IPS-20b (cell line): Measurements from ENCODE around the gene PSEN1.
"Not testable (repeated sequence)": the region's sequence is repeated elsewhere in the genome, so short reads cannot be mapped to it uniquely, and the experiment has no call there.

Source experiments
- H3K27ac ChIP-seq: one replicate; pipeline ENCODE4 v1.5.1; 2013; ENCODE audit warnings: low read length
- H3K27me3 ChIP-seq: 2 replicates; pipeline ENCODE4 v1.6.1; 2013; ENCODE audit warnings: mild to moderate bottlenecking, low read length, inconsistent platforms; ENCODE audit not compliant: insufficient read depth
- H3K36me3 ChIP-seq: 2 replicates; pipeline ENCODE4 v1.6.1; 2013; ENCODE audit warnings: low read depth, mild to moderate bottlenecking, inconsistent platforms, low read length, moderate library complexity; ENCODE audit not compliant: insufficient read depth
- H3K4me1 ChIP-seq: 2 replicates; pipeline ENCODE4 v1.6.1; 2013; ENCODE audit warnings: mild to moderate bottlenecking, control low read depth, inconsistent platforms, low read length, moderate library complexity; ENCODE audit not compliant: insufficient read depth
- H3K4me3 ChIP-seq: 2 replicates; pipeline ENCODE4 v1.5.1; 2013; ENCODE audit warnings: mild to moderate bottlenecking, low read length, inconsistent platforms
- H3K9ac ChIP-seq: 2 replicates; pipeline ENCODE4 v1.6.1; 2013; ENCODE audit warnings: low read depth, mild to moderate bottlenecking, inconsistent platforms, low read length, moderate library complexity
- H3K9me3 ChIP-seq: 2 replicates; pipeline ENCODE4 v1.6.1; 2013; ENCODE audit warnings: mild to moderate bottlenecking, low read depth, low read length, inconsistent platforms; ENCODE audit not compliant: insufficient read depth

PSEN1 gene

GRCh38 chr14:73168274-73168673 is 32.0 kb downstream of the PSEN1 start:
- peaks cover 59% of the 10 kb centered on the region for H3K36me3 ChIP-seq
- H3K4me3 ChIP-seq: no peak overlapping the region
- H3K9ac ChIP-seq: no peak overlapping the region
- H3K27ac ChIP-seq: no peak overlapping the region
- no peaks in the 10 kb centered on the region for H3K27me3 ChIP-seq
- H3K4me1 ChIP-seq: peaks cover 14% of the 10 kb centered on the region
- H3K9me3 ChIP-seq: no peaks in the 10 kb centered on the region

- no peaks in the 10 kb centered on the region for H3K27me3 ChIP-seq
- no peak overlapping the region for H3K27ac ChIP-seq
- no peaks in the 10 kb centered on the region for H3K9me3 ChIP-seq
- H3K9ac ChIP-seq: no peak overlapping the region
- H3K4me3 ChIP-seq: no peak overlapping the region
- peaks cover 14% of the 10 kb centered on the region for H3K4me1 ChIP-seq
- H3K36me3 ChIP-seq: peaks cover 59% of the 10 kb centered on the region
Measured at GRCh38 chr14:73168691-73169090, 32.4 kb downstream of the PSEN1 start.

GRCh38 chr14:73169855-73170254 is 33.5 kb downstream of the PSEN1 start:
- Histone ChIP-seq H3K4me3 (0 out of 2 replicates have a peak overlapping the region, but pooled peaks have one; percentile 15), H3K4me1 (peaks cover 14% of the 10 kb centered on the region), H3K36me3 (peaks cover 60% of the 10 kb centered on the region)
- not testable (repeated sequence) for H3K27ac ChIP-seq, H3K27me3 ChIP-seq, H3K9me3 ChIP-seq, H3K9ac ChIP-seq

GRCh38 chr14:73170686-73171085 is 34.4 kb downstream of the PSEN1 start:
- H3K27me3 ChIP-seq: no peaks in the 10 kb centered on the region
- no peaks in the 10 kb centered on the region for H3K9me3 ChIP-seq
- H3K4me3 ChIP-seq: no peak overlapping the region
- no peak overlapping the region for H3K9ac ChIP-seq
- no peak overlapping the region for H3K27ac ChIP-seq
- peaks cover 14% of the 10 kb centered on the region for H3K4me1 ChIP-seq
- H3K36me3 ChIP-seq: peaks cover 62% of the 10 kb centered on the region

GRCh38 chr14:73172500-73172899 is 36.2 kb downstream of the PSEN1 start:
- H3K27me3 ChIP-seq: no peaks in the 10 kb centered on the region
- no peak overlapping the region for H3K27ac ChIP-seq
- H3K9me3 ChIP-seq: no peaks in the 10 kb centered on the region
- H3K4me3 ChIP-seq: no peak overlapping the region
- H3K4me1 ChIP-seq: peaks cover 14% of the 10 kb centered on the region
- peaks cover 56% of the 10 kb centered on the region for H3K36me3 ChIP-seq
- H3K9ac ChIP-seq: no peak overlapping the region

GRCh38 chr14:73173092-73173735 is 36.9 kb downstream of the PSEN1 start:
- no peaks in the 10 kb centered on the region for H3K27me3 ChIP-seq
- no peak overlapping the region for H3K9ac ChIP-seq
- peaks cover 14% of the 10 kb centered on the region for H3K4me1 ChIP-seq
- H3K4me3 ChIP-seq: no peak overlapping the region
- peaks cover 52% of the 10 kb centered on the region for H3K36me3 ChIP-seq
- no peaks in the 10 kb centered on the region for H3K9me3 ChIP-seq
- no peak overlapping the region for H3K27ac ChIP-seq

GRCh38 chr14:73176685-73177084 is 40.4 kb downstream of the PSEN1 start:
- Histone ChIP-seq H3K27me3 (no peaks in the 10 kb centered on the region), H3K9ac (no peak overlapping the region), H3K9me3 (no peaks in the 10 kb centered on the region), H3K36me3 (peaks cover 41% of the 10 kb centered on the region), H3K4me3 (no peak overlapping the region), H3K27ac (no peak overlapping the region), H3K4me1 (no peaks in the 10 kb centered on the region; the same call in 1 of the 2 replicates)

- Histone ChIP-seq H3K9ac (no peak overlapping the region), H3K4me3 (no peak overlapping the region), H3K27ac (no peak overlapping the region), H3K4me1 (no peaks in the 10 kb centered on the region; the same call in 1 of the 2 replicates), H3K36me3 (peaks cover 17% of the 10 kb centered on the region), H3K9me3 (no peaks in the 10 kb centered on the region), H3K27me3 (no peaks in the 10 kb centered on the region)
Measured at GRCh38 chr14:73180385-73180805, 44.1 kb downstream of the PSEN1 start.

GRCh38 chr14:73180969-73181368 is 44.7 kb downstream of the PSEN1 start:
- H3K27ac ChIP-seq, H3K9ac ChIP-seq, H3K4me3 ChIP-seq, H3K27me3 ChIP-seq, H3K9me3 ChIP-seq, H3K4me1 ChIP-seq: not testable (repeated sequence)
- peaks cover 13% of the 10 kb centered on the region for H3K36me3 ChIP-seq

- Histone ChIP-seq H3K9me3 (no peaks in the 10 kb centered on the region), H3K27ac (no peak overlapping the region), H3K36me3 (peaks cover 31% of the 10 kb centered on the region), H3K27me3 (no peaks in the 10 kb centered on the region), H3K9ac (no peak overlapping the region), H3K4me3 (no peak overlapping the region), H3K4me1 (no peaks in the 10 kb centered on the region)
Measured at GRCh38 chr14:73188501-73188911, 52.2 kb downstream of the PSEN1 start.

- no peak overlapping the region for H3K27ac ChIP-seq
- peaks cover 38% of the 10 kb centered on the region for H3K36me3 ChIP-seq
- H3K27me3 ChIP-seq: no peaks in the 10 kb centered on the region
- H3K9ac ChIP-seq: no peak overlapping the region
- H3K4me3 ChIP-seq: no peak overlapping the region
- no peaks in the 10 kb centered on the region for H3K9me3 ChIP-seq
- H3K4me1 ChIP-seq: no peaks in the 10 kb centered on the region
Measured at GRCh38 chr14:73189651-73190050, 53.3 kb downstream of the PSEN1 start.

- Histone ChIP-seq H3K27me3 (no peaks in the 10 kb centered on the region), H3K9me3 (no peaks in the 10 kb centered on the region), H3K27ac (no peak overlapping the region), H3K4me1 (no peaks in the 10 kb centered on the region), H3K36me3 (peaks cover 47% of the 10 kb centered on the region), H3K9ac (no peak overlapping the region), H3K4me3 (no peak overlapping the region)
Measured at GRCh38 chr14:73191441-73191840, 55.1 kb downstream of the PSEN1 start.
